ENCODE results near the gene SLC35D1.

The SLC35D1 gene

DNA sequence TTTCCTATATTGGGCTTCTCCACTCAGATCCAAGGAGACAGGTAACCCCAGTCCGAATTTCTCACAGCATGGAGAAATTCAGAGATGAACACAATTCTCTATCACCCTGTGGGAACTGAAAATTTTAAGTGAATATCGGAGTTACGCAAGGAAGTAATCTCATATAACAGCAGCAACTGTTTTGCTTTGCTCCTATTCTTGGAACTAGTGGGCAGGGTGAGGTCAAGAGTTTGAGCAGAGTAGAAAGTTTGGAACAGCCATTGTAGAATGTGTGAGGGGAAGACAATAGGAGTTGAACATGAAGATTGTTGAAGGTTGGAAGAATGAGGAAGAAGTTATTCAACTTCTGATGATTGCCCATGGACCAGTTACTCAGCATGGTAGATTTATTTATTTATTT is 24.3 kb upstream of the SLC35D1 start:
- no peak for TF ChIP-seq TAF1 (IDR thresholded peaks at IDR 0.05; ENCODE audit: borderline replicate concordance, insufficient read depth, low read length)
- no peak for TF ChIP-seq POLR2AphosphoS5 (IDR thresholded peaks at IDR 0.05; ENCODE audit: low read depth, low read length)
- no peak for TF ChIP-seq SIN3A (IDR thresholded peaks at IDR 0.05; ENCODE audit: borderline replicate concordance, insufficient read depth, low read length)
- TF ChIP-seq FOXP2 (optimal IDR thresholded peaks at IDR 0.05; ENCODE audit: borderline replicate concordance, extremely low read depth, extremely low read length, insufficient read depth) = no peak
- TF ChIP-seq, protein P1, sequence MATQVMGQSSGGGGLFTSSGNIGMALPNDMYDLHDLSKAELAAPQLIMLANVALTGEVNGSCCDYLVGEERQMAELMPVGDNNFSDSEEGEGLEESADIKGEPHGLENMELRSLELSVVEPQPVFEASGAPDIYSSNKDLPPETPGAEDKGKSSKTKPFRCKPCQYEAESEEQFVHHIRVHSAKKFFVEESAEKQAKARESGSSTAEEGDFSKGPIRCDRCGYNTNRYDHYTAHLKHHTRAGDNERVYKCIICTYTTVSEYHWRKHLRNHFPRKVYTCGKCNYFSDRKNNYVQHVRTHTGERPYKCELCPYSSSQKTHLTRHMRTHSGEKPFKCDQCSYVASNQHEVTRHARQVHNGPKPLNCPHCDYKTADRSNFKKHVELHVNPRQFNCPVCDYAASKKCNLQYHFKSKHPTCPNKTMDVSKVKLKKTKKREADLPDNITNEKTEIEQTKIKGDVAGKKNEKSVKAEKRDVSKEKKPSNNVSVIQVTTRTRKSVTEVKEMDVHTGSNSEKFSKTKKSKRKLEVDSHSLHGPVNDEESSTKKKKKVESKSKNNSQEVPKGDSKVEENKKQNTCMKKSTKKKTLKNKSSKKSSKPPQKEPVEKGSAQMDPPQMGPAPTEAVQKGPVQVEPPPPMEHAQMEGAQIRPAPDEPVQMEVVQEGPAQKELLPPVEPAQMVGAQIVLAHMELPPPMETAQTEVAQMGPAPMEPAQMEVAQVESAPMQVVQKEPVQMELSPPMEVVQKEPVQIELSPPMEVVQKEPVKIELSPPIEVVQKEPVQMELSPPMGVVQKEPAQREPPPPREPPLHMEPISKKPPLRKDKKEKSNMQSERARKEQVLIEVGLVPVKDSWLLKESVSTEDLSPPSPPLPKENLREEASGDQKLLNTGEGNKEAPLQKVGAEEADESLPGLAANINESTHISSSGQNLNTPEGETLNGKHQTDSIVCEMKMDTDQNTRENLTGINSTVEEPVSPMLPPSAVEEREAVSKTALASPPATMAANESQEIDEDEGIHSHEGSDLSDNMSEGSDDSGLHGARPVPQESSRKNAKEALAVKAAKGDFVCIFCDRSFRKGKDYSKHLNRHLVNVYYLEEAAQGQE (IDR thresholded peaks at IDR 0.05; ENCODE audit: insufficient read depth in 1 of 2, low read depth in 2 of 2, low read length in 2 of 2) = no peak

DNA sequence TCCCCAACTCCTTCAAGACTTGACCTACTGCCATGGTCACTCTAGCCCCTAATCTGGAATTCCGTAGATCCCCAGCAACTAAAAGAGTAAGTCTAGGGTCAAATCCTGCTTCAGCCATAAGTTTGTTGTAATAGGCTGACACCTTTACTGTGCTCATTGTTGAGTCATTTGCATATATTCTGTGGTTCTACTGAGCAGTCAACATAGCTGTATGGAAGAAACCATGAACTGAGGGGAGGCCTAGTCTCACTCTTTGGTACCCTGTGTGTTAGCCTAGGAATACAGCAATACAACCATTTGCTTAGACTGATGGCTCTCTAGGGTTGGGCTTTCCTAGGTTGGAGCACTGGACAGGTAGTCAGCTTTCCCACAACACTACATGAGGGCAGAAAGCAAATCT is 23.6 kb upstream of the SLC35D1 start:
- TF ChIP-seq FOXP2 (optimal IDR thresholded peaks at IDR 0.05; ENCODE audit: borderline replicate concordance, extremely low read depth, extremely low read length, insufficient read depth) (no peak), TAF1 (IDR thresholded peaks at IDR 0.05; ENCODE audit: borderline replicate concordance, insufficient read depth, low read length) (no peak), POLR2AphosphoS5 (IDR thresholded peaks at IDR 0.05; ENCODE audit: low read depth, low read length) (no peak)

GRCh38 chr1:67072749-67073148 is 18.8 kb upstream of the SLC35D1 start:
- TF ChIP-seq, protein P1 (IDR thresholded peaks at IDR 0.05; ENCODE audit: insufficient read depth in 1 of 2, low read depth in 2 of 2, low read length in 2 of 2) = no peak
- no peak for TF ChIP-seq FOXP2 (optimal IDR thresholded peaks at IDR 0.05; ENCODE audit: borderline replicate concordance, extremely low read depth, extremely low read length, insufficient read depth)
- no peak for TF ChIP-seq TAF1 (IDR thresholded peaks at IDR 0.05; ENCODE audit: borderline replicate concordance, insufficient read depth, low read length)
- no peak for TF ChIP-seq POLR2AphosphoS5 (IDR thresholded peaks at IDR 0.05; ENCODE audit: low read depth, low read length)
- TF ChIP-seq SIN3A (IDR thresholded peaks at IDR 0.05; ENCODE audit: borderline replicate concordance, insufficient read depth, low read length) = no peak

DNA sequence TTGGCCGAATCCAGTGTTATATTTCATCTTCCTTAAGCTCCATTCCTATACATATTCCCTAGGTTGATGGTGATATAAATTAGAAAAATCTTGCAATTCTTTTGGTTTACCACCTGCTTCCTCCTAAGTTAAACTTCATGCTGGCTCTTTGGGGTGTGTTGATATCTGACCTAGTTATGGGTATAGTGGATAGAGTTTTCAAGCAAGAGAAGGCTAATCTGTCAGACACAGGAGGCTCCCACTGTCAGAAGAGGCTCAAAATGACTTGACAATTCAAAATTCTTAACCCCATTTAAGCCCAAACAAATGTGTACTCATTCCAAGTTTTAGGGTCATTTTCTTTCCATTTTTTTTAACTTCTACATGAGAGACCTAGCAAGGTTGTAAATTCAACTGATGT is 8.5 kb upstream of the SLC35D1 start:
- TF ChIP-seq FOXP2 (optimal IDR thresholded peaks at IDR 0.05; ENCODE audit: borderline replicate concordance, extremely low read depth, extremely low read length, insufficient read depth) = no peak
- no peak for TF ChIP-seq TAF1 (IDR thresholded peaks at IDR 0.05; ENCODE audit: borderline replicate concordance, insufficient read depth, low read length)
- no peak for TF ChIP-seq SIN3A (IDR thresholded peaks at IDR 0.05; ENCODE audit: borderline replicate concordance, insufficient read depth, low read length)
- TF ChIP-seq, protein P1 (IDR thresholded peaks at IDR 0.05; ENCODE audit: insufficient read depth in 1 of 2, low read depth in 2 of 2, low read length in 2 of 2) = no peak
- no peak for TF ChIP-seq POLR2AphosphoS5 (IDR thresholded peaks at IDR 0.05; ENCODE audit: low read depth, low read length)

DNA sequence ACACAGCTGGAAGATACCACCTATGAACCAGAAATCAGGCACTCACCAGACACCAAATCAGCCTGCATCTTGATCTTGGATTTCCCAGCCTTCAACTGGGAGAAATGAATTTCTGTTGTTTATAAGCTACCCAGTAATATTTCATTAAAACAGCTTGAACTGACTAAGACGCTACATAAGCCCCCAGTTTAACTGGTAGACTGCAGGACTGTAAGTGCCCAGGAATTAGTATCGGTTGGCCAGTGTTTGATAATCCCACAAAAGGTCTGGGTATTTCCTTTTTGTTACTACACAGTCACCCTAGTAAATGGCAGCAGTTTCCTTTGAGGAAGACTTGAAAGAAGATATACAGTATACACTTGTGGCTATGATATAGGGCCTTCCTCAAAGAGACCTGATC is 7.3 kb upstream of the SLC35D1 start:
- TF ChIP-seq, protein P1 (IDR thresholded peaks at IDR 0.05; ENCODE audit: insufficient read depth in 1 of 2, low read depth in 2 of 2, low read length in 2 of 2) = no peak
- TF ChIP-seq SIN3A (IDR thresholded peaks at IDR 0.05; ENCODE audit: borderline replicate concordance, insufficient read depth, low read length) (no peak), POLR2AphosphoS5 (IDR thresholded peaks at IDR 0.05; ENCODE audit: low read depth, low read length) (no peak), TAF1 (IDR thresholded peaks at IDR 0.05; ENCODE audit: borderline replicate concordance, insufficient read depth, low read length) (no peak), FOXP2 (optimal IDR thresholded peaks at IDR 0.05; ENCODE audit: borderline replicate concordance, extremely low read depth, extremely low read length, insufficient read depth) (no peak)

Measured in PFSK-1 (cell line).